ENCODE data around the gene DCLK3.

The DCLK3 gene

GRCh38 chr3:36679384-36680200 is 84.8 kb downstream of the DCLK3 start:
- FAIRE-seq, result no peak
- DNase-seq (ENCODE audit: extremely low spot score, insufficient read length, low read depth), result no peak

GRCh38 chr3:36678216-36679013 is 85.9 kb downstream of the DCLK3 start:
- FAIRE-seq (no peak), DNase-seq (ENCODE audit: extremely low spot score, insufficient read length, low read depth) (no peak)

DNA sequence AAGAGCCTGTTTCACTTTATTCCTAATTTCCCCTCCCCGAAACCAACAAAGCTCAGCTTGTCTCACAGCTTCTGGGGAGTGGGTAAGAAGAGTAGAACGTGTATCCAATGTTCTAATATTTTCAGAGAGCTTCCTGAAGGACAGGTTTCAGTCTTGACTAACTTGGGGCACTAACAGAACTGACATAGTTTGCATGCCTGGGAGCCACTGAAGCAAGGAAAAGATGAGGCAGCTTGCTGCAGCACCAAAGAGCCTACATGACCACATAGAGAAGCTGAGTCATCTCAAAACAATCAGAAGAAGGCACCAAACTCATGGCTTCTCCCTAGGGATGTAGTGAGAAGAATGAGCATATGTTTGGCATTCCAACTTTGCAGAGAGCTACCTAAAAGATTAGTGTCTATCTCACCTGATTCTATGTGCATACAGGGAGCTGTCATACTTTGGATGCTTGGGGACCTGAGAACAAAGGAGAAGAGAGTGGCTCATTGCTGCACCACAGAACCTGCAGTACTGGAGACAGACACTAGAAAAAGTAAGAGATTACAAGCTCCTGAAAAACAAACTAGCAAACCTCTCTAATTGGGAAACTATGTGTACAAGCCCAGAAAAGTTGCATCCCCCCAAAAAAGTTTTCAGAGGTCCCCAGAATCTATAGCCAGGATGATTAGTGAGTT is 86.9 kb downstream of the DCLK3 start:
- DNase-seq (ENCODE audit: extremely low spot score, insufficient read length, low read depth) (no peak), FAIRE-seq (peak; percentile 65)

- FAIRE-seq, result peak; percentile 62
- DNase-seq (ENCODE audit: extremely low spot score, insufficient read length, low read depth), result no peak
These were observed 89.5 kb downstream of the DCLK3 start for GRCh38 chr3:36674816-36675215.

DNA sequence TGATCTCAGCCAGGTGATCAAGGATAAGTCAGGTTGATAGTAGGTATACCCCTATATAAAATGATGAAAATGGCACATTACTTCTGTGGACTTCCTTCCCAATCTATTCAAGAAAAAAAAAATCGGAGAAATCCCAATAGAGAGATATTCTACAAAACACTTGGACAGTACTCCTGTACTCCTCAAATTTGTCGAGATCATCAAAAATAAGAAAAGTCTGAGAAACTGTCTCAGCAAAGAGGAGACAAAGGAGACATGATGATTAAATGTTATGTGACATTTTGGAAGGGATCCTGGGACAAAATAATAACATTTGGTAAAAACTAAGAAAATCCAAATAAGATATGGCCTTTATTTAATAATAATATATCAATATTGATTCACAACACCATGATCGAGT is 94.6 kb downstream of the DCLK3 start:
- DNase-seq (ENCODE audit: extremely low spot score, insufficient read length, low read depth), result no peak
- no peak for FAIRE-seq

DNA sequence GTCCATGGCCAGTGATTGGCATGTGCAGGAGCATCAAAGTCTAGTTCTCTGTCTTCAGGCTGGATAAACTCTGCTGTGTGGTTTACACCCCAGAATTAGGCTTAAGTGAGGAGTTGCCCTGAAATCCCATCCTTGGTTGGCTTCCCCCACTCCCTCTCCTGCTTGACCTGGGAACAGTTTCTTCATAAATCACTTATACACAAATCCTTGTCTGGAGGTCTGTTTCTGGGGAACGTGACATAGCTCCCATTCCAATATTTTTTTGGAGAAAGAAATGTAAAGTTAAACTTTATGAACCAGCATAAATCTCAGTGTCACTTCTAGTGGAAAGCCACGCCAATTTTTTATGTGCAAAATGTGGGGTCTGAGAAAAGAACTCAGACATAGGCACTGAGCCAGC is 98.2 kb downstream of the DCLK3 start:
- no peak for FAIRE-seq

GRCh38 chr3:36663666-36664291 is 100.6 kb downstream of the DCLK3 start:
- no peak for FAIRE-seq
- no peak for DNase-seq (ENCODE audit: extremely low spot score, insufficient read length, low read depth)

More for the DNA sequence above, 98.2 kb downstream of the DCLK3 start:
- no peak for DNase-seq (ENCODE audit: extremely low spot score, insufficient read length, low read depth)

GRCh38 chr3:36662626-36663025 is 101.7 kb downstream of the DCLK3 start:
- no peak for DNase-seq (ENCODE audit: extremely low spot score, insufficient read length, low read depth)

More at GRCh38 chr3:36662626-36663025, 101.7 kb downstream of the DCLK3 start:
- no peak for FAIRE-seq
